GM12878 (cell line): Measurements from ENCODE around the gene KRTAP10-9.

Source experiments
- POLR2A ChIP-seq: IDR thresholded peaks from 2 replicates; pipeline ENCODE4 v1.6.1; 2011; ENCODE audit warnings: low read depth, mild to moderate bottlenecking, low read length
- ZNF24 ChIP-seq: fragments of 450-650 bp; IDR thresholded peaks from 2 replicates; pipeline ENCODE4 v1.6.1; 2017; ENCODE audit warnings: antibody characterized with exemption, mild to moderate bottlenecking

DNA sequence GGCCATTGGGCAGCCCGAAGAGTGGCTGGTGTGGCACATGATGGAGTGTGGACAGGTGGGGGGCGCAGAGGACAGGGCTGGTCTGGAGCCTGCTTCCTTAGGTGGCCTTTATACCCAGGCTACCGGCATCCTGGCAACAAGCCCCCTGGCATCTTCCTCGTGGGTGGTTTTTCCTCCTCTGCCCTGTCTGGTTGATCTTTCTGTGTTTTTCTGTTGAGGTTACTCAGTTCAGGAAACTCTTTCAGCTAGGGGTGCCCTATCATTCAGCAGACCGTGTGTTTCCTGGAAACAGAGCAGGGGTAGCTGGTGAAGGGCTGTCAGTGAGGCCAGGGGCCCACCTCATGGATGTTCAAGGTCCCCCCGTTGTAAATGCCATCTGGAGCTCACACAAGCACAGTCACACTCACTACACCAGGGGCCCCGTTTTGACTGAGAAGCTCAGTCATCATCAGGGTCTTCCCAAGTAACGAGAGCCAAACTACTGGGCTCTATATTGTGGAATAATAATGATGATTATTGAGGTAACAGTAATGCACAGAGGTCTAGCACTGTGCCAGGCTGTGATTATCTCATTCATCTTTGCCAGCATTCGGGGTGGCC is 27.8 kb downstream of the KRTAP10-9 start, which contains the start of gene KRTAP12-4:
- no peak for TF ChIP-seq ZNF24
- no peak for TF ChIP-seq POLR2A
